ENCODE measurements around the gene SPRYD3.
A peak's percentile ranks its signal among the peaks of the same experiment; 100 is the strongest.
"Not testable (repeated sequence)": the region's sequence is repeated elsewhere in the genome, so short reads cannot be mapped to it uniquely, and the experiment has no call there.

The SPRYD3 gene

GRCh38 chr12:53039851-53040250 is 39.3 kb downstream of the SPRYD3 start:
- no peak for TF ChIP-seq CTCF (IDR thresholded peaks at IDR 0.05)
- no peak for DNase-seq (ENCODE audit: low spot score)
- Histone ChIP-seq H3K4me3 (no peak overlapping the region), H3K27ac (peak overlapping the region in 1 of 2 donors; percentile 10)

GRCh38 chr12:53036802-53037201 is 42.4 kb downstream of the SPRYD3 start:
- no peak for TF ChIP-seq CTCF (IDR thresholded peaks at IDR 0.05)
- DNase-seq (ENCODE audit: low spot score): no peak
- Histone ChIP-seq H3K27ac (no peak overlapping the region), H3K4me3 (no peak overlapping the region)

- H3K4me3 ChIP-seq: no peak overlapping the region
- DNase-seq (ENCODE audit: low spot score): no peak
- TF ChIP-seq CTCF (IDR thresholded peaks at IDR 0.05): no peak
- H3K27ac ChIP-seq: peak overlapping the region in 1 of 2 donors; percentile 32
Observed at GRCh38 chr12:53034459-53034858, 44.7 kb downstream of the SPRYD3 start.

- not testable (repeated sequence) for H3K4me3 ChIP-seq; DNase-seq (ENCODE audit: low spot score)
- H3K27ac ChIP-seq: peak overlapping the region in 1 of 2 donors; percentile 32
Observed at GRCh38 chr12:53033832-53034231, 45.4 kb downstream of the SPRYD3 start.

GRCh38 chr12:53031616-53032015 is 47.6 kb downstream of the SPRYD3 start:
- H3K4me3 ChIP-seq: no peak overlapping the region
- no peak overlapping the region for H3K27ac ChIP-seq
- no peak for TF ChIP-seq CTCF (IDR thresholded peaks at IDR 0.05)
- DNase-seq (ENCODE audit: low spot score): no peak

- not testable (repeated sequence) for H3K4me3 ChIP-seq; H3K27ac ChIP-seq; DNase-seq (ENCODE audit: low spot score)
Observed at GRCh38 chr12:53027014-53027413, 52.2 kb downstream of the SPRYD3 start.

- no peak for DNase-seq (ENCODE audit: low spot score)
- no peak overlapping the region for H3K4me3 ChIP-seq
- no peak for TF ChIP-seq CTCF (IDR thresholded peaks at IDR 0.05)
- H3K27ac ChIP-seq: no peak overlapping the region
Observed at GRCh38 chr12:53025250-53025649, 53.9 kb downstream of the SPRYD3 start.

- no peak overlapping the region for H3K27ac ChIP-seq
- no peak for DNase-seq (ENCODE audit: low spot score)
- H3K4me3 ChIP-seq: no peak overlapping the region
- no peak for TF ChIP-seq CTCF (IDR thresholded peaks at IDR 0.05)
Observed at GRCh38 chr12:53014709-53015108, 64.5 kb downstream of the SPRYD3 start.

Measured in coronary artery (tissue), 2 donors.